H1 (cell line): Measurements from ENCODE around the gene INTS1. TPM values are rescaled to one million over a fixed set of nuclear protein-coding genes. Genes with fewer than 3 reads are reported as not detected.

Experiments used
- ATF3 ChIP-seq: IDR thresholded peaks from 2 replicates; pipeline ENCODE4 v1.6.1; 2011; ENCODE audit warnings: low read depth, mild to moderate bottlenecking, low read length; ENCODE audit not compliant: insufficient read depth
- RFX5 ChIP-seq: IDR thresholded peaks from 2 replicates; pipeline ENCODE4 v1.6.1; 2011; ENCODE audit warnings: low read depth, low read length, improper control_type of control experiment, borderline replicate concordance
- SAP30 ChIP-seq: fragments of 300-600 bp; sonication (generic); IDR thresholded peaks from 2 replicates; pipeline ENCODE4 v1.7.1; 2012; ENCODE audit warnings: low read length, moderate library complexity, mild to moderate bottlenecking, inconsistent platforms; ENCODE audit not compliant: insufficient read depth, insufficient replicate concordance
- YY1 ChIP-seq: IDR thresholded peaks from 2 replicates; pipeline ENCODE4 v1.6.1; 2011; ENCODE audit warnings: low read depth, mild to moderate bottlenecking, low read length
- polyA plus RNA-seq, 7 experiments: library from polyadenylated mRNA; depleted of rRNA in 3 of 7; stranded (reverse) in 5 of 7; unstranded in 2 of 7; fragments of >200 nt in 5 of 7; fragments of 200-250 nt in 2 of 7; gene quantifications; 1 replicate in 5 of 7; 2 replicates in 1 of 7; 4 replicates in 1 of 7; pipeline versions ENCODE4 v1.2.1 to v1.2.3, GENCODE V29; 2011 to 2013; ENCODE audit warnings: missing spikeins in 2 of 7, mixed read lengths in 2 of 7
- total RNA-seq: library from RNA; stranded (reverse); fragmentation: NEBNext Ultra II Directional; extraction: Animal tissue kit (Norgen Biotek cat#: 25700); gene quantifications from 2 replicates; pipeline ENCODE4 v1.2.1, GENCODE V29; 2021
- TF ChIP-seq, protein P1 (sequence below): fragments of 300-600 bp; sonication (generic); IDR thresholded peaks from 2 replicates; pipeline ENCODE4 v1.7.1; 2012; ENCODE audit warnings: low read length, moderate library complexity, mild to moderate bottlenecking, inconsistent platforms; ENCODE audit not compliant: insufficient replicate concordance

The INTS1 gene
- total and polyA plus RNA-seq, 2 of the 8 experiments (the other 6 are each of a cell fraction or from before 2014, with no cell fraction given), result 76.9 to 104 TPM

GRCh38 chr7:1434165-1434718 lies 69.9 kb downstream of the INTS1 start (continued):
- TF ChIP-seq, protein P1, sequence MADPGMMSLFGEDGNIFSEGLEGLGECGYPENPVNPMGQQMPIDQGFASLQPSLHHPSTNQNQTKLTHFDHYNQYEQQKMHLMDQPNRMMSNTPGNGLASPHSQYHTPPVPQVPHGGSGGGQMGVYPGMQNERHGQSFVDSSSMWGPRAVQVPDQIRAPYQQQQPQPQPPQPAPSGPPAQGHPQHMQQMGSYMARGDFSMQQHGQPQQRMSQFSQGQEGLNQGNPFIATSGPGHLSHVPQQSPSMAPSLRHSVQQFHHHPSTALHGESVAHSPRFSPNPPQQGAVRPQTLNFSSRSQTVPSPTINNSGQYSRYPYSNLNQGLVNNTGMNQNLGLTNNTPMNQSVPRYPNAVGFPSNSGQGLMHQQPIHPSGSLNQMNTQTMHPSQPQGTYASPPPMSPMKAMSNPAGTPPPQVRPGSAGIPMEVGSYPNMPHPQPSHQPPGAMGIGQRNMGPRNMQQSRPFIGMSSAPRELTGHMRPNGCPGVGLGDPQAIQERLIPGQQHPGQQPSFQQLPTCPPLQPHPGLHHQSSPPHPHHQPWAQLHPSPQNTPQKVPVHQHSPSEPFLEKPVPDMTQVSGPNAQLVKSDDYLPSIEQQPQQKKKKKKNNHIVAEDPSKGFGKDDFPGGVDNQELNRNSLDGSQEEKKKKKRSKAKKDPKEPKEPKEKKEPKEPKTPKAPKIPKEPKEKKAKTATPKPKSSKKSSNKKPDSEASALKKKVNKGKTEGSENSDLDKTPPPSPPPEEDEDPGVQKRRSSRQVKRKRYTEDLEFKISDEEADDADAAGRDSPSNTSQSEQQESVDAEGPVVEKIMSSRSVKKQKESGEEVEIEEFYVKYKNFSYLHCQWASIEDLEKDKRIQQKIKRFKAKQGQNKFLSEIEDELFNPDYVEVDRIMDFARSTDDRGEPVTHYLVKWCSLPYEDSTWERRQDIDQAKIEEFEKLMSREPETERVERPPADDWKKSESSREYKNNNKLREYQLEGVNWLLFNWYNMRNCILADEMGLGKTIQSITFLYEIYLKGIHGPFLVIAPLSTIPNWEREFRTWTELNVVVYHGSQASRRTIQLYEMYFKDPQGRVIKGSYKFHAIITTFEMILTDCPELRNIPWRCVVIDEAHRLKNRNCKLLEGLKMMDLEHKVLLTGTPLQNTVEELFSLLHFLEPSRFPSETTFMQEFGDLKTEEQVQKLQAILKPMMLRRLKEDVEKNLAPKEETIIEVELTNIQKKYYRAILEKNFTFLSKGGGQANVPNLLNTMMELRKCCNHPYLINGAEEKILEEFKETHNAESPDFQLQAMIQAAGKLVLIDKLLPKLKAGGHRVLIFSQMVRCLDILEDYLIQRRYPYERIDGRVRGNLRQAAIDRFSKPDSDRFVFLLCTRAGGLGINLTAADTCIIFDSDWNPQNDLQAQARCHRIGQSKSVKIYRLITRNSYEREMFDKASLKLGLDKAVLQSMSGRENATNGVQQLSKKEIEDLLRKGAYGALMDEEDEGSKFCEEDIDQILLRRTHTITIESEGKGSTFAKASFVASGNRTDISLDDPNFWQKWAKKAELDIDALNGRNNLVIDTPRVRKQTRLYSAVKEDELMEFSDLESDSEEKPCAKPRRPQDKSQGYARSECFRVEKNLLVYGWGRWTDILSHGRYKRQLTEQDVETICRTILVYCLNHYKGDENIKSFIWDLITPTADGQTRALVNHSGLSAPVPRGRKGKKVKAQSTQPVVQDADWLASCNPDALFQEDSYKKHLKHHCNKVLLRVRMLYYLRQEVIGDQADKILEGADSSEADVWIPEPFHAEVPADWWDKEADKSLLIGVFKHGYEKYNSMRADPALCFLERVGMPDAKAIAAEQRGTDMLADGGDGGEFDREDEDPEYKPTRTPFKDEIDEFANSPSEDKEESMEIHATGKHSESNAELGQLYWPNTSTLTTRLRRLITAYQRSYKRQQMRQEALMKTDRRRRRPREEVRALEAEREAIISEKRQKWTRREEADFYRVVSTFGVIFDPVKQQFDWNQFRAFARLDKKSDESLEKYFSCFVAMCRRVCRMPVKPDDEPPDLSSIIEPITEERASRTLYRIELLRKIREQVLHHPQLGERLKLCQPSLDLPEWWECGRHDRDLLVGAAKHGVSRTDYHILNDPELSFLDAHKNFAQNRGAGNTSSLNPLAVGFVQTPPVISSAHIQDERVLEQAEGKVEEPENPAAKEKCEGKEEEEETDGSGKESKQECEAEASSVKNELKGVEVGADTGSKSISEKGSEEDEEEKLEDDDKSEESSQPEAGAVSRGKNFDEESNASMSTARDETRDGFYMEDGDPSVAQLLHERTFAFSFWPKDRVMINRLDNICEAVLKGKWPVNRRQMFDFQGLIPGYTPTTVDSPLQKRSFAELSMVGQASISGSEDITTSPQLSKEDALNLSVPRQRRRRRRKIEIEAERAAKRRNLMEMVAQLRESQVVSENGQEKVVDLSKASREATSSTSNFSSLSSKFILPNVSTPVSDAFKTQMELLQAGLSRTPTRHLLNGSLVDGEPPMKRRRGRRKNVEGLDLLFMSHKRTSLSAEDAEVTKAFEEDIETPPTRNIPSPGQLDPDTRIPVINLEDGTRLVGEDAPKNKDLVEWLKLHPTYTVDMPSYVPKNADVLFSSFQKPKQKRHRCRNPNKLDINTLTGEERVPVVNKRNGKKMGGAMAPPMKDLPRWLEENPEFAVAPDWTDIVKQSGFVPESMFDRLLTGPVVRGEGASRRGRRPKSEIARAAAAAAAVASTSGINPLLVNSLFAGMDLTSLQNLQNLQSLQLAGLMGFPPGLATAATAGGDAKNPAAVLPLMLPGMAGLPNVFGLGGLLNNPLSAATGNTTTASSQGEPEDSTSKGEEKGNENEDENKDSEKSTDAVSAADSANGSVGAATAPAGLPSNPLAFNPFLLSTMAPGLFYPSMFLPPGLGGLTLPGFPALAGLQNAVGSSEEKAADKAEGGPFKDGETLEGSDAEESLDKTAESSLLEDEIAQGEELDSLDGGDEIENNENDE, result no peak
- TF ChIP-seq ATF3 (no peak), YY1 (no peak), SAP30 (no peak), RFX5 (no peak)
